ENCODE data around the gene TRAF4.

- TF ChIP-seq EZH2 (IDR thresholded peaks at IDR 0.05) (no peak), POLR2AphosphoS5 (IDR thresholded peaks at IDR 0.05; ENCODE audit: borderline replicate concordance, low read depth, low read length) (no peak)
Observed at GRCh38 chr17:28756049-28756804, 12.4 kb downstream of the TRAF4 start.
